ENCODE results near the gene EIF4EBP3.

Gene EIF4EBP3

GRCh38 chr5:140556438-140556837 is 9.0 kb downstream of the EIF4EBP3 start:
- H3K27ac ChIP-seq: peak overlapping the region; percentile 40; the same call in 1 of the 2 replicates
- H3K79me2 ChIP-seq (ENCODE audit: insufficient read depth, low read depth): peaks cover 50% of the 10 kb centered on the region
- no peak overlapping the region for H3K4me3 ChIP-seq (IDR thresholded peaks at IDR 0.05; ENCODE audit: insufficient read depth, low read depth, low read length)
- H3K4me2 ChIP-seq: peak overlapping the region; percentile 75
- no peak for TF ChIP-seq CTCF (conservative IDR thresholded peaks at IDR 0.05; ENCODE audit: low read depth, low read length)
- peaks cover 42% of the 10 kb centered on the region for H3K4me1 ChIP-seq (ENCODE audit: low read depth, poor library complexity, severe bottlenecking)
- peak overlapping the region; percentile 55; the same call in 1 of the 2 replicates for H2AFZ ChIP-seq (ENCODE audit: low read depth)
- H4K20me1 ChIP-seq (ENCODE audit: insufficient read depth): no peaks in the 10 kb centered on the region
- H3K27me3 ChIP-seq (ENCODE audit: insufficient read depth, low read depth): no peaks in the 10 kb centered on the region
- peak overlapping the region; percentile 71 for H3K9ac ChIP-seq
- H3K36me3 ChIP-seq (ENCODE audit: insufficient read depth): no peaks in the 10 kb centered on the region

- Histone ChIP-seq H3K4me3 (IDR thresholded peaks at IDR 0.05; ENCODE audit: insufficient read depth, low read depth, low read length) (no peak within 1 kb of the TSS), H3K27ac (peak within 1 kb of the TSS; percentile 40), H2AFZ (ENCODE audit: low read depth) (peak within 1 kb of the TSS; percentile 55), H3K79me2 (ENCODE audit: insufficient read depth, low read depth) (peaks cover 45% of the 10 kb centered on the region), H3K36me3 (ENCODE audit: insufficient read depth) (no peaks in the 10 kb centered on the region), H3K27me3 (ENCODE audit: insufficient read depth, low read depth) (no peaks in the 10 kb centered on the region), H3K4me2 (peak within 1 kb of the TSS; percentile 75), H4K20me1 (ENCODE audit: insufficient read depth) (no peaks in the 10 kb centered on the region), H3K4me1 (ENCODE audit: low read depth, poor library complexity, severe bottlenecking) (peaks cover 42% of the 10 kb centered on the region), H3K9ac (peak within 1 kb of the TSS; percentile 71)
- no peak for TF ChIP-seq CTCF (conservative IDR thresholded peaks at IDR 0.05; ENCODE audit: low read depth, low read length)
Measured at GRCh38 chr5:140557136-140557805, 9.8 kb downstream of the EIF4EBP3 start, which contains the start of gene SRA1. Gene SRA1 (minus strand): TSS chr5:140557473. CDS start chr5:140557452, 21 bp downstream.

GRCh38 chr5:140557965-140558364 is 10.5 kb downstream of the EIF4EBP3 start:
- H3K27ac ChIP-seq: peak overlapping the region; percentile 40; the same call in 1 of the 2 replicates
- no peaks in the 10 kb centered on the region for H3K36me3 ChIP-seq (ENCODE audit: insufficient read depth)
- H3K4me2 ChIP-seq: peak overlapping the region; percentile 75
- no peak for TF ChIP-seq CTCF (conservative IDR thresholded peaks at IDR 0.05; ENCODE audit: low read depth, low read length)
- H3K4me1 ChIP-seq (ENCODE audit: low read depth, poor library complexity, severe bottlenecking): peaks cover 42% of the 10 kb centered on the region
- no peaks in the 10 kb centered on the region for H3K27me3 ChIP-seq (ENCODE audit: insufficient read depth, low read depth)
- H3K79me2 ChIP-seq (ENCODE audit: insufficient read depth, low read depth): peaks cover 39% of the 10 kb centered on the region
- H2AFZ ChIP-seq (ENCODE audit: low read depth): peak overlapping the region; percentile 55; the same call in 1 of the 2 replicates
- H4K20me1 ChIP-seq (ENCODE audit: insufficient read depth): no peaks in the 10 kb centered on the region
- no peak overlapping the region for H3K4me3 ChIP-seq (IDR thresholded peaks at IDR 0.05; ENCODE audit: insufficient read depth, low read depth, low read length)
- no peak overlapping the region; the same call in 1 of the 2 replicates for H3K9ac ChIP-seq

GRCh38 chr5:140558542-140558941 is 11.1 kb downstream of the EIF4EBP3 start:
- H3K79me2 ChIP-seq (ENCODE audit: insufficient read depth, low read depth): peaks cover 34% of the 10 kb centered on the region
- H3K27ac ChIP-seq: no peak overlapping the region
- no peak overlapping the region for H3K9ac ChIP-seq
- no peak overlapping the region for H3K4me3 ChIP-seq (IDR thresholded peaks at IDR 0.05; ENCODE audit: insufficient read depth, low read depth, low read length)
- H4K20me1 ChIP-seq (ENCODE audit: insufficient read depth): no peaks in the 10 kb centered on the region
- no peak overlapping the region; the same call in 1 of the 2 replicates for H3K4me2 ChIP-seq
- H3K4me1 ChIP-seq (ENCODE audit: low read depth, poor library complexity, severe bottlenecking): peaks cover 42% of the 10 kb centered on the region
- no peaks in the 10 kb centered on the region for H3K27me3 ChIP-seq (ENCODE audit: insufficient read depth, low read depth)
- TF ChIP-seq CTCF (conservative IDR thresholded peaks at IDR 0.05; ENCODE audit: low read depth, low read length): no peak
- H2AFZ ChIP-seq (ENCODE audit: low read depth): no peak overlapping the region
- H3K36me3 ChIP-seq (ENCODE audit: insufficient read depth): no peaks in the 10 kb centered on the region
